COLO829 (cell line): ENCODE measurements around the gene BEAN1.

Experiments
- DNase-seq: peaks from one replicate; pipeline ENCODE4 v3.0.0; 2012; ENCODE audit warnings: low spot score

The BEAN1 gene

GRCh38 chr16:66521951-66522771, 95.1 kb downstream of the BEAN1 start:
- no peak for DNase-seq

- no peak for DNase-seq
Measured at GRCh38 chr16:66522816-66523590, 95.9 kb downstream of the BEAN1 start.

GRCh38 chr16:66523861-66524354, 96.8 kb downstream of the BEAN1 start:
- DNase-seq, result no peak

GRCh38 chr16:66524601-66525164, 97.6 kb downstream of the BEAN1 start:
- no peak for DNase-seq

- no peak for DNase-seq
Measured at GRCh38 chr16:66525396-66526180, 98.5 kb downstream of the BEAN1 start.

GRCh38 chr16:66528294-66528693, 101.2 kb downstream of the BEAN1 start:
- DNase-seq, result no peak

- DNase-seq, result no peak
Measured at GRCh38 chr16:66529475-66529874, 102.4 kb downstream of the BEAN1 start.
